DMS53 (cell line): ENCODE results near the gene RNF217.
A peak's percentile ranks its signal among the peaks of the same experiment; 100 is the strongest.

ENCODE experiments used
- DNase-seq: peaks from one replicate; lab custom pipeline; 2025; lab: John Stamatoyannopoulos, UW

Gene RNF217

GRCh38 chr6:124962639-124963415 is 590 bp downstream of the RNF217 start:
- DNase-seq, result peak; percentile 68

- DNase-seq, result peak; percentile 56
Measured at GRCh38 chr6:124963416-124963785, 1.2 kb downstream of the RNF217 start.

- peak; percentile 36 for DNase-seq
Measured at GRCh38 chr6:124963831-124964763, 1.9 kb downstream of the RNF217 start.

- DNase-seq, result no peak
Measured at GRCh38 chr6:124964764-124965105, 2.5 kb downstream of the RNF217 start.

GRCh38 chr6:124965424-124965850 is 3.2 kb downstream of the RNF217 start:
- peak; percentile 16 for DNase-seq

DNA sequence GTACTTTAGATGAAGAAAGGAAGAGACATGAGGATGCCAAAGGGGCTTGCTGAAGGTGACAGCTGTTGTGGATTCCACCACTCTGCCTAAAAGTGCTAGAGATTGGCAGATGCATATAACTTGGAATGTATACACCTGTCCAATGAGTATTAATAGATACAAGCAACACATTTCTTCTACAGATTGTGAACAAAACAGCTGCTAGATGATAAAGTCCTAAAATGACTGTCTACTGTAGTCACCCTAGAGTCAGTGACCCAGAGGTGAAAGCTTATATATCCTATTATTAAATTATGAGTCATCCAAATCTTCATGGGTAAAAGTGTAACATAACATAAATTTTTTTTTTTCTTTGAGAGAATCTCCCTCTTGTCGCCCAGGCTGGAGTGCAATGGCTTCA is 5.2 kb downstream of the RNF217 start:
- DNase-seq, result no peak

DNA sequence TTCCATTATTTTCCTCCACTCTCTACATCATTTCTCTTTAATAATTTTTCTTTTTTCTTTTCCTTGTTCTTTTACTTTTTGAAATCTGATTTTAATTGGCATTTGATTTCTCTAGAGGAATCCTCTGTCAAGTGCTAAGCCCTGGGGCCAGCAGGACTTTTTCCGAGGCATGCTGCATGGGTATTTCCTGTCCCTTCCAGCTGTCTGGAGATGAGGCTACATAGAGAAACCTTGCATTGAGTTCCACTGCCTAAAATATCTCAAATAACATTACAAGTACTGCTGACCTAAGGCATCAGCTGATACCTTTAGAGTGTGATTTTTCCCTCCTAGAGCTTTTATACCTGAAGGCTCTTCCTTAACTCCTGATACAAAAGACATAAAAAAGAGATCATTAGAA is 6.2 kb downstream of the RNF217 start:
- no peak for DNase-seq

DNA sequence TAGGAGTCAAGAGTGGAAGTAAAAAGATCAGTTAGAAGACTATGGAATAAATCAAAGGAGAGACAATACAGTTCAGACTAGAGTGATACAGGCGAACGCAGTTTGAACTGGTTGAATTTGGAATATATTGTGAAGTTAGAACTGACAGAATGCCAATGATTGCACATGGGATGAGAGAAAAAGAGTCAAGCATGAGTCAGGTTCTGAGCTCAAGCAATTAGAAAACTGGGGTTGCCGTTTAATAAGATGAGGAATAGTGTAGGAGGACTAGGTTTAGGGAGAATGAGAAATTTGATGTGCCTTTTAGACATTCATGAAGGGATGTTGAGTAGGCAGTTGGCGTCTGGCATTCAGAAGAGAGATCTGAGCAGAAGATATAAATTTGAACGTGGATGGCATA is 8.0 kb downstream of the RNF217 start:
- no peak for DNase-seq

GRCh38 chr6:124970763-124971162 is 8.5 kb downstream of the RNF217 start:
- no peak for DNase-seq

DNA sequence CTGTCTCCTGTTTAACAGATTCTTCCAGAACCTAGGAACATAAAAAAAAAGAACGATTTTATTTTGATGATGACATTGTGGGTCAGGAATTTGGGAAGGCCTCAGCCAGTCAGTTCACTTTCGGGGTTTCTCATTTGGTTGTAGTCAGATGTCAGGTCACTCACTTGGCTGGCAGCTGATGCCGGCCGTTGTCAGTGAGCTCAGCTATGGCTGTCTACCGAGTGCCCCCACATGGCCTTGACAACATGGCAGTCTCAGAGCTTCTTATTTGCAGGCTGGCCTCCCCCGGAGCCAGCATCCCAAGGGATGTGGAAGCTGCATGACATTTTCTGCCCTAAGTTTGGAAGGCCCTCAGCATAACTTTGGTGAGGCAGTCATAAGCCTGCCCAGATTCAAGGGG is 11.5 kb downstream of the RNF217 start:
- no peak for DNase-seq

- peak; percentile 34 for DNase-seq
Measured at GRCh38 chr6:124974771-124975377, 12.6 kb downstream of the RNF217 start.

DNA sequence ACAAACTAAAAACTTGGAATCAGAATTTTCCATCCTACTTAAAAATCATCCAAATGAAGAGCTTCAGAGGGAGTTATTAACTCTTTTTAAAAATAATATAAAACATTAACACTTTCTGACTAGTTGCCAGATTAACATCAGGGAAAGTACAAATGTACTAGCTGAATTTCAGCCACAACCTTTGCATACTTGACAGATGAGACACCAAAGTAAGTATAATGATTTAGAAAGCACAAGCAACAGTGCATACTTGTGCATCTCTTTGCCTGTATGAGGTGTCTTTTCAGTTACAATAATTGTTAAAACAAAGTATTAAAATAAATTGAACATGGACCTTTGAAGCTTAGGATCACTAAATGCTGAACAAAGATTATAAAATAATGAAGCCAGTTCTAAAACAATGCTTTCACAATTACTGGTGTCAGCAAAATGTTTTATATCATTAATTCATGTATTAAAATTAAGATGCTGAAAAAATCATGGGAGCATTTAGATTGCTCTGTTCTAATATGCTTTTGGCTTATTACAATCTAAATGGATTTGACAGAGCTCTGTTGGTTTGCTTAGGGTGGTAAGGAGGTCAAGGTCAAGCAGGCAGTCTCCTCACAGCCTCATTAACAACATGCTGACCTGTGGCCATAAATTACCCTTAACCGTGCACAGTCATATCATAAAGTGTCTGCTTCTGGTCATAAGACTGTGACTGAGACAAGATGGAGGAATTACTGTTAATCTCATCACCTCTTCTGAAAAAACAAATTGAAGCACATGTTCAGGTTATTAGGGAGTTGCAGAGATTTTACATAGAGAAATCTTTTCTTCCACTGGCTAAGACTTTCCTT is 15.1 kb downstream of the RNF217 start:
- no peak for DNase-seq

DNA sequence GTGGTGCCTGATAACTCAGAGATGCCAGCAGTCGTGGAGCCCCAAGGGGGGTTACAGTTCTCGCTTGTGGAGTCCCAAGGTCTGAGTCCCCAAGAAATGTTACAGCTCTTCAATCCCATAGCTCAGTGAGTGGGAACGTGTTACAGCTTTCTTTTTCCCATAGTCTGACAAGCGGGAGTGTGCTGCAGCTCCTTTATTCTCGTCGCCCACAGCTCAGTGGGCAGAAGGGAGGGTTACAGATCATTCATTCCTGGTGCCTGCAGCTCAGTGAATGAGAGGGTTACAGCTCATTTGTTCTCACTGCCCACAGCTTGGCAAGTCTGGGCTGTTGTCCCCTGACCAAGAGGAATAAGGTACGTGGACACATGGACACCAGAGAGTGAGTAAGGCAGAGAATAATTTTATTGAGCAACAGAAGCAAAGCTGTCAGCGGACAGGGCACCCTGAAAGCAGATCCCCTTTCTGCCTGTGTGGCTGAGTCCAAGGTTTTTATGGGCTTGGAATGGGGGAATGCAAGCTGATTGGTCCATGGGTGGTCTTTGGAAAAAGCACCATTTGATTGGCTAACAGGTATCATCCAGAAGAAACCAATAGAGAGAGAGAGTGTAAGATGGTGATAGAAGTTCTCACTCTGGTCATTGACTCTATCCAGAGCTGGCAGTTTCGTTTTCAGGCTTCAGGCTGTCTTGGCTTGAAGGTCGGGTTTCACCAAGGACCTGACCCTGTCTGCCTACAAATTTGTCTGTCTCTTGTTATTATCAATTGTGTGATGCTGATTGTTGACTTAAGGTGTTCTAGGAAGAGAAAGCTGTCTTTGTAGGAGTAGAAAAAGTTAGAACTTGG is 16.4 kb downstream of the RNF217 start:
- no peak for DNase-seq

GRCh38 chr6:124979294-124979678 is 17.0 kb downstream of the RNF217 start:
- DNase-seq, result no peak

DNA sequence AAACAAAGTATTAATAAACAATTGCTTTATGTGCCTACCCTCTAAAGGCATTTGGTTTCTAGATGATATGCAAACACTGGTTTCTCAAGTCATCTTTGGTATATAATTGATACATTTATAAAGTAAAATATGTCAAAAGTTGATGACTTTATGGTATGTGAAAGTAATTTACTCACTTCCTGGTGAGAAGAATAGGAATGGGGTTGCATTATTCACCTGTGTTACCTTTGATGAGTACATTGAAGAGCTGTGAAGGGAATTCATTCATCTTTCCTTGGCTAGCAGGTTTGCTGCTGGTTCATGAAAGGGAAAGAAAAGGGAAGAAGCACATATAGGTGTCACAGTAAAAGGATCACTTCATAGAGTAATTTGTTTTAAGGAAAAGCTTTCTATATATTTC is 20.4 kb downstream of the RNF217 start:
- no peak for DNase-seq

- DNase-seq, result no peak
Measured at GRCh38 chr6:124983383-124984083, 21.3 kb downstream of the RNF217 start.

- no peak for DNase-seq
Measured at GRCh38 chr6:124984668-124985338, 22.6 kb downstream of the RNF217 start.

- DNase-seq, result no peak
Measured at GRCh38 chr6:124986164-124986563, 23.9 kb downstream of the RNF217 start.

- DNase-seq, result no peak
Measured at GRCh38 chr6:124987291-124987690, 25.1 kb downstream of the RNF217 start.
